SK-N-MC (cell line): Measurements from ENCODE around the gene MDFIC2.

ENCODE experiments used
- EZH2 ChIP-seq: fragments of 200-600 bp; sonication (generic); IDR thresholded peaks from one replicate; pipeline ENCODE4 v1.6.1; 2017; ENCODE audit warnings: antibody characterized with exemption
- FOXP2 ChIP-seq: optimal IDR thresholded peaks from 2 replicates; pipeline ENCODE3; 2011; ENCODE audit warnings: mild to moderate bottlenecking, moderate library complexity; ENCODE audit not compliant: insufficient read depth; ENCODE audit errors: extremely low read length, control extremely low read depth
- POLR2AphosphoS5 ChIP-seq: IDR thresholded peaks from 2 replicates; pipeline ENCODE4 v1.6.1; 2012; ENCODE audit warnings: mild to moderate bottlenecking, low read depth, low read length, borderline replicate concordance

GRCh38 chr3:70273492-70273891 is 38.9 kb downstream of the MDFIC2 start:
- TF ChIP-seq POLR2AphosphoS5, result no peak
- no peak for TF ChIP-seq EZH2
- TF ChIP-seq FOXP2, result no peak
